ENCODE measurements around the gene AP2A1.

GRCh38 chr19:49773663-49774350 lies 7.0 kb downstream of the AP2A1 start:
- TF ChIP-seq CTCF (IDR thresholded peaks at IDR 0.05; ENCODE audit: low read depth, low read length), result no peak
- TF ChIP-seq POLR2A (IDR thresholded peaks at IDR 0.05; ENCODE audit: extremely low read depth, insufficient read length), result no peak
- no peak for TF ChIP-seq MAX (IDR thresholded peaks at IDR 0.05; ENCODE audit: low read depth, low read length)

Data from NB4 (cell line).